ENCODE data around the gene AGMO.

AGMO gene

DNA sequence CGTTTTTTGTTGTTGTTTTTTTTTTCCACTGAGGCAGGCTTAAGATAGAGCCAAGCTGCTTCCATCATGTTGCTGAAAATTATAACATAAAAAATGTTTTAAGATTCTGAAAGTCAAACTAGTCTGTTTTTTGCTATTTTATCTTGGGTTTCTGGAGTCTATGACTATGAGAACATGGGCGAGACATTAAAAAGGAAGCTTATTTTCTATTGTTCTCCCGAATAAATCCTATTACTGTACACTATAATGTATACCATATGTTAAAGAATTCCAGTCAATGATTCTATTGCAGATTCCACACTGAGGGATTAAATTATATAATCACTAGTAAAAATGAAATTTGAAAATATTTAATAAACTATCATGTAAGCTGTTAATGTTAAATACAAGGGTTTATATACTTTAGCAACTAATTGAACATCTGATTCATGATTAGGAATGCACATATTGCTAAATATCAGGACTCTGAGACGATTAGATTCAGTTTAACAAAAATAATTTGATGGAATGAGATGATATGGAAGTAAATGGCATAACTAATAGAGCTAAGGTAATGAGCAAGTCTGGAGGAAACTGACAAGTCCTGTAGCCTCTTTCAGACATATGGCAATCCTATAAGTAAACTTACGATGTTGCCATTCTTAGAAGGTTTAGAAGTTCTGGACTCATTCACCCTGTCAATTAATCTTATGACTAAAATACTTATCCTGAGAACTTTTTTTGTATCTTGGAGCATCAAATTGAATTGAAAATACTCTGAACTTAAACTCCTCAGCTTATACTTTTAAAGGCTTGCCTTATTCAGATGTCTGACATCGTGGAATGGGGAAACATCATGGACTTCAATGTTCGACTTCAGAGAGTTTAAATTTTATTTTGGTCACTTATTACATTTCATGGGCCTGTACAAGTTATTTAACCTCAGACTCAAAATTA lies 364.5 kb downstream of the AGMO start:
- intact Hi-C loops (cut with micrococcal nuclease): no loop called here
- Mint-ChIP-seq H3K4me1 (ENCODE audit: low read depth) (no peaks in the 10 kb centered on the region), H3K9me3 (peaks cover 3% of the 10 kb centered on the region), H3K27me3 (no peaks in the 10 kb centered on the region), H3K36me3 (ENCODE audit: low read depth) (no peaks in the 10 kb centered on the region), H3K4me3 (no peak overlapping the region), H3K27ac (no peak overlapping the region)

- Mint-ChIP-seq H3K36me3 (ENCODE audit: low read depth) (no peaks in the 10 kb centered on the region), H3K27ac (no peak overlapping the region), H3K4me1 (ENCODE audit: low read depth) (no peaks in the 10 kb centered on the region), H3K27me3 (no peaks in the 10 kb centered on the region), H3K4me3 (no peak overlapping the region), H3K9me3 (peaks cover 39% of the 10 kb centered on the region)
- intact Hi-C loops (cut with micrococcal nuclease): no loop called here
These were observed 383.8 kb downstream of the AGMO start for GRCh38 chr7:15178065-15178464.

DNA sequence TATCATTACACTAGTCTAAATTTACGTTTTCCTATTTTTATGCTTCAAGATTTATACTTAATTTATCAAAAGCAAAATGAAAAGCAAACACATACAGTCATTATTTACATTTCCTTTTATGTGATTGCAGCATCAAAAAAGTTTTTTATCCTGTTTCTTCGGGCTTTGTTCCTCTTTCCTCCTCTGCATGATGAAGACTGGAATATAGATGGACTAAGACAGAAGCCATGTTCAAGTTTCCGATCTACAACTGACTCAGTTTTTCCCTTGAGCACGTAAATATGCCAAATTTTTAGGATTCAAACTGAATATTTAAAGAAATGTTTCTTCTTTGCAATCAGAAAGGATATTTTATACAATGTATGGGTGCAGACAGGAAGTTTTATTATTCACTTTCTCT lies 385.7 kb downstream of the AGMO start:
- intact Hi-C loops (cut with micrococcal nuclease): no loop called here
- Mint-ChIP-seq H3K4me3 (no peak overlapping the region), H3K27ac (no peak overlapping the region), H3K4me1 (ENCODE audit: low read depth) (no peaks in the 10 kb centered on the region), H3K27me3 (no peaks in the 10 kb centered on the region), H3K9me3 (peaks cover 20% of the 10 kb centered on the region), H3K36me3 (ENCODE audit: low read depth) (no peaks in the 10 kb centered on the region)

DNA sequence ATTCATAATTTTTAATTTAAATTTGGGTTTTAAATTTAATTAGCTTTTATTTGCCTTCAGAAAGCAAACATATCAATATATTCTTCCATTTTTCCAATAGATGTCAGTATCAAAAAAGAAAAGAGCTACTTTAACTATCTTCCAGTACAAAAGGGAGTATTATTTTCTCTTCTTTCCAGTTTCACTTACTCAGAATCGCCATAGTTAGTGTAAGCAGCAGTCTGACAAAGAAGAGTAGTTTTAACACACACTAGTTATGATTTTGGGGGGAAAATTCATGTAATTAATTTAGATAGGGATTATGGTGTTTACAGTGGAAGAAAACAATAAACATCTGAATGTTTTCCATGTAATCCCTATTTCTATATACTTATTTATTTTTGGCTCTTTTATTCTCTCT lies 386.7 kb downstream of the AGMO start:
- H3K27me3 Mint-ChIP-seq: no peaks in the 10 kb centered on the region
- no peaks in the 10 kb centered on the region for H3K4me1 Mint-ChIP-seq (ENCODE audit: low read depth)
- peaks cover 11% of the 10 kb centered on the region for H3K9me3 Mint-ChIP-seq
- no peaks in the 10 kb centered on the region for H3K36me3 Mint-ChIP-seq (ENCODE audit: low read depth)
- intact Hi-C loops (cut with micrococcal nuclease): no loop called here
- no peak overlapping the region for H3K4me3 Mint-ChIP-seq
- H3K27ac Mint-ChIP-seq: no peak overlapping the region

- no peaks in the 10 kb centered on the region for H3K4me1 Mint-ChIP-seq (ENCODE audit: low read depth)
- no peak overlapping the region for H3K27ac Mint-ChIP-seq
These were observed 387.3 kb downstream of the AGMO start for GRCh38 chr7:15174485-15174884.

DNA sequence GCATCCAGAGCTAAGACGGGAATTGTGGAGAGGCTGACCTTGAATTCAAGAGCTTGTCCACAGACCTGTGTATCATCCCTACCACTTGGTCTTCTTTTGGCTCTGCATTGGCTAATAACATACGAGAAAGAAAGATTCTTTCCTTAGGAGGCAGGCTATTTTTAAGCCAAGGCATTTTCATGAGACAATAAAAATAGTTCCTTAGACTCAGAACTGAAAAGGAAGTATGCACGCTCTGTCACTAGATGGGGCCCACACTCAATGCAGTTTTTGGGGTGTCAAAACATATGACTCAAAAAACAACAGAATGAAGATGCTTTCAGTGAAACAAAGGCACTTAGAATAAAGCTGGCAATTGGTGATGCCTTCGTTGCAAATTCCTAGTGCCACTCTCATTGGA lies 393.3 kb downstream of the AGMO start:
- no peaks in the 10 kb centered on the region for H3K36me3 Mint-ChIP-seq (ENCODE audit: low read depth)
- no peak overlapping the region for H3K4me3 Mint-ChIP-seq
- H3K27ac Mint-ChIP-seq: no peak overlapping the region
- intact Hi-C loops (cut with micrococcal nuclease): no loop called here
- H3K9me3 Mint-ChIP-seq: peaks cover 7% of the 10 kb centered on the region
- no peaks in the 10 kb centered on the region for H3K4me1 Mint-ChIP-seq (ENCODE audit: low read depth)
- H3K27me3 Mint-ChIP-seq: no peaks in the 10 kb centered on the region

More at GRCh38 chr7:15174485-15174884, 387.3 kb downstream of the AGMO start:
- intact Hi-C loops (cut with micrococcal nuclease): no loop called here
- Mint-ChIP-seq H3K36me3 (ENCODE audit: low read depth) (no peaks in the 10 kb centered on the region), H3K4me3 (no peak overlapping the region), H3K9me3 (peaks cover 9% of the 10 kb centered on the region), H3K27me3 (no peaks in the 10 kb centered on the region)

- H3K4me1 Mint-ChIP-seq (ENCODE audit: low read depth): no peaks in the 10 kb centered on the region
- H3K36me3 Mint-ChIP-seq (ENCODE audit: low read depth): no peaks in the 10 kb centered on the region
- intact Hi-C loops (cut with micrococcal nuclease): no loop called here
- H3K9me3 Mint-ChIP-seq: peaks cover 7% of the 10 kb centered on the region
- no peak overlapping the region for H3K27ac Mint-ChIP-seq
- no peaks in the 10 kb centered on the region for H3K27me3 Mint-ChIP-seq
- H3K4me3 Mint-ChIP-seq: no peak overlapping the region
These were observed 393.9 kb downstream of the AGMO start for GRCh38 chr7:15167912-15168311.

GRCh38 chr7:15166620-15167019 lies 395.2 kb downstream of the AGMO start:
- Mint-ChIP-seq H3K4me1 (ENCODE audit: low read depth) (no peaks in the 10 kb centered on the region), H3K9me3 (peaks cover 7% of the 10 kb centered on the region), H3K27me3 (no peaks in the 10 kb centered on the region), H3K27ac (no peak overlapping the region), H3K36me3 (ENCODE audit: low read depth) (no peaks in the 10 kb centered on the region), H3K4me3 (no peak overlapping the region)
- intact Hi-C loops (cut with micrococcal nuclease): no loop called here

DNA sequence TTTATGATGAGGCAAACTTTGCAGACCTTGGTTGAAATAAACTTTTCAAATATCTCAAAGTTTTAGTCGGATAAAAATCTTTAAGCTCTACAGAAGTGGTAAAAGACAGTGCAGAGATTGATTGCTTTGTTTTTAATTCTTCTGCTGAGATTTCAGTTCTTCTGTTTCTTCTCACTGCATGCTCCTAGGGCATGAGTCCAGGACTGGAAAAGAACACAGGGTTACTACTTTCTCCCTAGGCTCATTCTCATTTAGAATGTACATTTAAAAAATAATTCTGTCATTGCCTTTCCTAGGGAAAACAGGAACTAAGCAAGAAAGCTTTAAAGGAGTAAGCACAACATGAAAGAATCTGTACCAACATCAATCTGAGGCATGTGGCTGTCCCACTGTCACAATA lies 402.6 kb downstream of the AGMO start:
- Mint-ChIP-seq H3K9me3 (peaks cover 18% of the 10 kb centered on the region), H3K36me3 (ENCODE audit: low read depth) (no peaks in the 10 kb centered on the region), H3K27ac (no peak overlapping the region), H3K4me1 (ENCODE audit: low read depth) (no peaks in the 10 kb centered on the region), H3K27me3 (no peaks in the 10 kb centered on the region), H3K4me3 (no peak overlapping the region)
- intact Hi-C loops (cut with micrococcal nuclease): no loop called here

- intact Hi-C loops (cut with micrococcal nuclease): no loop called here
These were observed 403.5 kb downstream of the AGMO start for GRCh38 chr7:15158141-15158810.

More at GRCh38 chr7:15158141-15158810, 403.5 kb downstream of the AGMO start:
- no peaks in the 10 kb centered on the region for H3K36me3 Mint-ChIP-seq (ENCODE audit: low read depth)
- H3K27me3 Mint-ChIP-seq: no peaks in the 10 kb centered on the region
- no peak overlapping the region for H3K4me3 Mint-ChIP-seq
- H3K27ac Mint-ChIP-seq: no peak overlapping the region
- H3K9me3 Mint-ChIP-seq: peaks cover 24% of the 10 kb centered on the region
- no peaks in the 10 kb centered on the region for H3K4me1 Mint-ChIP-seq (ENCODE audit: low read depth)
